Choroid plexus epithelial cell (primary cell): Measurements from ENCODE around the gene TRAF2.
A peak's percentile ranks its signal among the peaks of the same experiment; 100 is the strongest.

Source experiments
- DNase-seq: peaks from one replicate; pipeline ENCODE4 v3.0.0-alpha.2; 2010; ENCODE audit warnings: low read depth
- H3K4me3 ChIP-seq: 2 replicates; pipeline ENCODE4 v1.5.1; 2011; ENCODE audit warnings: low read depth, mild to moderate bottlenecking, control low read depth, low read length, moderate library complexity
- CTCF ChIP-seq: conservative IDR thresholded peaks from 2 replicates; pipeline ENCODE4 v1.5.1; 2011; ENCODE audit warnings: low read depth, mild to moderate bottlenecking, control low read depth, inconsistent platforms, low read length, moderate library complexity

The TRAF2 gene

GRCh38 chr9:136849038-136849959, 37.0 kb upstream of the TRAF2 start, which contains the start of gene PHPT1:
PHPT1 (plus strand) TSS chr9:136849409; CDS start chr9:136849431, 22 bp downstream.
- no peak for TF ChIP-seq CTCF
- peak; percentile 100 for DNase-seq
- H3K4me3 ChIP-seq: peak within 1 kb of the TSS; percentile 91

DNA sequence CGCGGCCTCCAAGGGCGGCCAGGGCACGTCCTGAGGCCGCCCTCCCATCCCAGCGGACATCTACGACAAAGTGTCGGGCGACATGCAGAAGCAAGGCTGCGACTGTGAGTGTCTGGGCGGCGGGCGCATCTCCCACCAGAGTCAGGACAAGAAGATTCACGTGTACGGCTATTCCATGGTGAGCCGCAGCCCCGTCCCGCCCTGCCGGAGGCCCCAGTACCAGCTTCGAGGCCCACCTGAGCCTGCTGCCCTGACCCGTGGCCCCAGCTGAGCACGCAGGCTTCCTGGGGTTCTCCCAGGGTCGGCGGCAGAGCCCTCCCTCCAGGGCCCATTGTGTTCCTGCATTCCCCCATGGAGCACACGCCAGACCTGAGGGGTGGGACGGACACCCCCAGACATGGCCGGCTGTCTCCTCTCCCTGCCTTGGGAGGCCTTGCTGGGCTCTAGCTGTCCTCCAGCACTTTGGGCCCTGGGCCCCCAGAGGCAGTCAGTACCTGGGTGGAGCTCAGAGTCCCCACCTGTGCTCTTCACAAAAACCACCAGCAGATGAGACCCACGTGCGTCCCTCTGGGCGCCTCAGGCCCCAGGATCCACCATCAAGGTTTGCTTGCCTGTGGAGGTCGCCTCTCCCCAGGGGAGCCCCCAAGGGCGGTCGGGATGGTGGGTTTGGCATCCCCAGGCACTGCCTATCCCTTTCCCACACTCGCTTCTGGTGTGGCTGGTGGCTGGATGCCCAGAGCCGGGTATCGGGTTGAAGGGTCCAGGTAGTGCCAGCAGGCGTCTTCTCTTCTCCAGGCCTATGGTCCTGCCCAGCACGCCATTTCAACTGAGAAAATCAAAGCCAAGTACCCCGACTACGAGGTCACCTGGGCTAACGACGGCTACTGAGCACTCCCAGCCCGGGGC, 36.1 kb upstream of the TRAF2 start:
- no peak for DNase-seq

DNA sequence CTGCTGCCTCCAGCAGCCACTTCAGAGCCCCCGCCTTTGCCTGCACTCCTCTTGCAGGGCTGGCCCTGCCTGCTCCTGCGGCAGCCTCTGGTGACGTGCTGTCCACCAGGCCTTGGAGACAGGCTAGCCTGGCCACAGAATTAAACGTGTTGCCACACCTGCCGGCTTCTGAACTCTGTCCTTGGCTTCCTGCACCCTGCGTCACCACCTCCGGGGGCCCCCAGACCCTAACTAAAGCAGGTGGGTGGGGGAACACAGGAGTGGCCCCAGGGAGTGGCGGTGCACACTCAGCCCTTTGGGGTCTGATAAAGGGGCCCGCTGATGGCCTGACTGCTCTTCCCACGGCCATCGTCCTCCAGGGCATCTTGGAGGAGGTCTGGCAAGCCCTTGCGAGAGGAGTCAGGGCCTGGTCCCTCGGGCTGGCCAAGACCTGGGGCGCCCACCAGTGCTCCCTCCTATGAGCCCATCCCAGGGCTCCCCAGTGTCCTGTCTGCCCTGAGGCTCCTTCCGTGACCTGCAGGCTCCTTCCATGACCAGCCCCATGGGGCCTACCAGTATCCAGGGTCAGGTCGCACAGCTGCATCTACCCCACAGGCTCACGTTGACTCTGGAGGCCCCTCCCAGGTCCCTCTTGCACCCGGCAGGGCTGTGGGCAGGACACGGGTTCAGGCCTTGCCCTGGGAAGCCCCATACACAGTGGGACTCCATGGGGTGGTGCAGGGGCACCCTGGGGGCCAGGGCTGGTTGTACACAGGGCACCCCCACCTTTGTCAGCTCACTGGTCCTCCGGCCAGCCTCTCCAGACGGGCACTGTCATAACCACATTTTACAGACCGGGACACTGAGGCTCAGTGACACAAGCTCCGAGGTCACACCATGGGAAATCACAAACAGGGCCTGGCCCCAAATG, 35.2 kb upstream of the TRAF2 start:
- H3K4me3 ChIP-seq: no peak overlapping the region
- no peak for TF ChIP-seq CTCF

More for the DNA sequence above, 36.1 kb upstream of the TRAF2 start:
- peak overlapping the region; percentile 91 for H3K4me3 ChIP-seq
- TF ChIP-seq CTCF: no peak

GRCh38 chr9:136851941-136852663, 34.2 kb upstream of the TRAF2 start, which contains the start of gene MAMDC4:
MAMDC4 (plus strand) TSS chr9:136852346; CDS start chr9:136852417, 71 bp downstream.
- H3K4me3 ChIP-seq: no peak within 1 kb of the TSS
- TF ChIP-seq CTCF: no peak
- no peak for DNase-seq

More for the DNA sequence above, 35.2 kb upstream of the TRAF2 start:
- DNase-seq: no peak

DNA sequence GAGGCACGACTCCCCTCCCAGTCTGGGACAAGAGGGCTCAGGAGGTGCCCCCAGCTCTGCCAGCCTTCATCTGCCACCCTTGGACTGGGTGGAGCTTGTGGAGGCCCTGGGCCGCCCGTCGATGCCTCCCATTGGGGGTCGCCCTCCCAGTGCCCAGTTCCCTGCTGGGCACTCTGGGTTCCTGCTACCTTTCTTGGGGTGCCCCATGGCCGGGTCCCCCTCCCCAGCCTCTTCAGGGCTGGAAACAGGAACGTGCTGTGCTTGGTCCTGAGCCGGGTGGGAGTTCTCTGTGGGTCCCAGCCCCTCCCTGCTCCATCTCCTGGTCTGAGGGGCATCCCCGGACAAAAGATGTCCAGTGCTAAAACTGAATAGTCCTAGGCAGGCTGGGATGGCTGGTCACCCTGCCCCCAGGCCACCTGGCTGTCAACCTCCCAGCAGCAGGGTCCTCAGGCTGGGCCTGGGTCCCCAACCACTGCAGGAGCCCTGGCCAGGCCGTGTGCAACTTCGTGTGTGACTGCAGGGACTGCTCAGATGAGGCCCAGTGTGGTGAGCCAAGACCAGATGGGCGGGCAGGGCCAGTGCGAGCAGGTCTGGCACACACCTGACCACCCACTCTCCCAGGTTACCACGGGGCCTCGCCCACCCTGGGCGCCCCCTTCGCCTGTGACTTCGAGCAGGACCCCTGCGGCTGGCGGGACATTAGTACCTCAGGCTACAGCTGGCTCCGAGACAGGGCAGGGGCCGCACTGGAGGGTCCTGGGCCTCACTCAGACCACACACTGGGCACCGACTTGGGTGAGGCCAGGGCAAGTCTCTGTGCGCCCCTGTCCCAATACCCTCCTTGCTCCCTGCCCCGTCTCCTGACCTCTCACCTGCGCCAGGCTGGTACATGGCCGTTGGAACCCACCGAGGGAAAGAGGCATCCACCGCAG, 33.4 kb upstream of the TRAF2 start:
- no peak for DNase-seq
- TF ChIP-seq CTCF: no peak
- no peak overlapping the region for H3K4me3 ChIP-seq
